ENCODE results near the gene ANO9.
A peak's percentile ranks its signal among the peaks of the same experiment; 100 is the strongest.

DNA sequence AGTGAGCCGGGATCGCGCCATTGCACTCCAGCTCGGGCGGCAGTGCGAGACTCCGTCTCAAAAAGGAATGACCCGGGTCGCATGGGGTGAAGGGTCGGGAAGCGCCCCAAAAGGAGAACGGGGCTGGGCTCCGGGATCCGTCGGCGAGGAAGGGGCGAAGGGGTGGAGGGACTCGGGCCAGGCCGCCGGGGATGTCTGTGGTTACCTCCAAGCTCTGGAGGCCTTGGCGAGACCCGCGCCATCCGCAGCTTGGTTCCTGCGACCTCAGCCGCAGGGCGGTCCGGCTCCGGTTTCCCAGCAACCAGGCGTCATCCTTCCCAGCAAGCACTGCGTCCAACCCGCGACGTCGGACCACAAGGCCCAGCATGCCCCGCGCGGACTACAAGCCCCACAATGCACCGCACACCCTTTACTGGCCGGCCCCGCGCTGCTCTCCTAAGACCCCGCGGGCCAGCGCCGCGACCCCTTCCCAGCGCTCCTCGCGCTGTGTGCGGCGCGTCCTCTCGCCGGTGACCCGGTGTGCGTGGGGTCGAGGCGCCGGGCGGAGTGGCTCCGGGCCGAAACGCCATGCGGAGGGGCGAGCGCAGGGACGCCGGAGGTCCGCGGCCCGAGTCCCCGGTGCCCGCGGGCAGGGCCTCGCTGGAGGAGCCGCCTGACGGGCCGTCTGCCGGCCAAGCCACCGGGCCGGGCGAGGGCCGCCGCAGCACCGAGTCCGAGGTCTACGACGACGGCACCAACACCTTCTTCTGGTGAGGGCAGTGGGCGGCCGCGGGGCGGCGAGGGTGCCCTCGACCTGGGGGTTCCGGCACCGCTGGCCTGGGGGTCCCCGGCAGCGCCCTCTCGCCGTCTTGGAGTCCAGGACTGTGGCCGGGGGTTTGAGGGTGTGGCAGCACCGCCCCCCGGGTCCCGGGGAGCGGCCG is 8.3 kb upstream of the ANO9 start, which contains the start of gene PTDSS2:
- TF ChIP-seq CTCF (IDR thresholded peaks at IDR 0.05) (no peak), POLR2A (IDR thresholded peaks at IDR 0.05) (peak in 1 of 2 donors; percentile 83)

All from heart left ventricle (tissue), 13 donors.